ENCODE measurements around the gene KLF17.
"Not testable (repeated sequence)": the region's sequence is repeated elsewhere in the genome, so short reads cannot be mapped to it uniquely, and the experiment has no call there.

The KLF17 gene

DNA sequence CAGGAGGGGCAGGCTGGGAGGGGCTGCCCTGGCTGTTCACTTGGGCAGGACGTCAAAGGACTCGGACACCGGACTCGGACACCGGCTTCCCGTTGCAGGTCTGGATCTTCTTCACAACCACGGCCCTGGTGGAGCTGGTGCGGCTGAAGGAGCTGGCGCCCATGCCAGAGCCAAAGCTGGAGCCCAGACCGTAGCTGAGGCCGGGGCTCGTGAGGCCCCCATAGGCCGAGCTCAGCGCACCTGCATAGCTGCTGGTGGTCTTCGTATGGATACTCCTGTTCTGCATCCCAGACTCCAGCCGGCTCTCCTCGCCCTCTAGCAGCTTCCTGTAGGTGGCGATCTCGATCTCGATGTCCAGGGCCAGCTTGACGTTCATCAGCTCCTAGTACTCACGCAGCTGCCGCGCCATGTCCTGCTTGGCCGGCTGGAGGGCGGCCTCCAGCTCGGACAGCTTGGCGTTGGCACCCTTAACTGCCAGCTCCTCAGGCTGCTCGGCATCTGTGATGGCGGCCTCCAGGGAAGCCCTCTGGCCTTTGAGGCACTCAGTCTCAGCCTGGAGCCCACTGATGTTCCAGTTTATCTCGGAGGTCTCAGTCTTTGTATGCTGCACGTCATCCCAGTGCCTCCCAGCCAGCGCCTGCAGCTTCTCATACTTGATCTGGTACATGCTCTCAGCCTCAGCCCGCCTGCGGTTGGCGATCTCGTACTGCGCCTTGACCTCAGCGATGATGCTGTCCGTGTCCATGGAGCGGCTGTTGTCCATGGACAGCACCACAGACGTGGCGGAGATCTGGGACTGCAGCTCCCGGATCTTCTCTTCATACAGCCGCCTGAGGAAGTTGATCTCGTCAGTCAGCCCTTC lies 15.1 kb upstream of the KLF17 start:
- DNase-seq = no peak
- in situ Hi-C loops (cut with HindIII; ENCODE audit: low pct_ligation_motif_present, low pct_unique_long_range_greater_than_20kb, low sequenced_read_pairs) = no loop called here

DNA sequence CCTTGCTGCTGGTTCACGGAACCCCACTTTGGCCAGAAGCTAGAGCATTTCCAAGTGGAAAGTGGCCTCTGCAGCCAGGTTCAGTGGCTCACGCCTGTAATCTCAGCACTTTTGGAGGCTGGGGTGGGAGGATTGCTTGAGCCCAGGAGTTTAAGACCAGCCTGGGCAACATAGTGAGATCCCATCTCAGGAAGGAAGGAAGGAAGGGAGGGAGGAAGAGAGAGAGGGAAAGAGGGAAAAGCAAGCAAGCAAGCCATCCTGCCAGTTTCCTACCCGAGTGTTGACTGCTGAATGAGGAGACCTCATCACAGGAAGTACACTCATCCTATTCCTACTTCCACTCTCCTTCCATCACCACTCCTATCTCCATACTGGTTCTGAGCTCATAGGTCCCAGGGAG lies 12.8 kb upstream of the KLF17 start:
- in situ Hi-C loops (cut with HindIII; ENCODE audit: low pct_ligation_motif_present, low pct_unique_long_range_greater_than_20kb, low sequenced_read_pairs) = no loop called here
- DNase-seq = no peak

DNA sequence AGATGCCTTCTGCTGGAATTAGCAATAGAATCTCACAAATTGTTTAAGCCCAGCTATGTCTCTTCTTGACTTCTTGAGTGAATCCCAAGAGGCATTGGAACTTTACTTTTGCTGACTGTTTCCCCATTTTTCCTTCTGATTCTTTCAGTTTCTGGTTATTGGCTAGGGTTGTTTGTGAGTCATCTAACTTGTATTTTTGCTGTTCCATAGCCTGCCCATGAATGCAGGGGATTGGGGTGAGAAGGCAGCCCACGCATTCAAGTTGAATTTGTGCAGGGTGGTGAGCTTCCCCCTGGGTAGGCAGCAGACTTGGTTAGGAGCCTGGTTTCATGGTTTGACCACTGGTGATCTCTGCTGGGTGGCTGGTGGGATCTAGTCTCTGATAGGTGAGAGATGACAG lies 10.4 kb upstream of the KLF17 start:
- in situ Hi-C loops (cut with HindIII; ENCODE audit: low pct_ligation_motif_present, low pct_unique_long_range_greater_than_20kb, low sequenced_read_pairs) = no loop called here
- DNase-seq = peak; percentile 45

DNA sequence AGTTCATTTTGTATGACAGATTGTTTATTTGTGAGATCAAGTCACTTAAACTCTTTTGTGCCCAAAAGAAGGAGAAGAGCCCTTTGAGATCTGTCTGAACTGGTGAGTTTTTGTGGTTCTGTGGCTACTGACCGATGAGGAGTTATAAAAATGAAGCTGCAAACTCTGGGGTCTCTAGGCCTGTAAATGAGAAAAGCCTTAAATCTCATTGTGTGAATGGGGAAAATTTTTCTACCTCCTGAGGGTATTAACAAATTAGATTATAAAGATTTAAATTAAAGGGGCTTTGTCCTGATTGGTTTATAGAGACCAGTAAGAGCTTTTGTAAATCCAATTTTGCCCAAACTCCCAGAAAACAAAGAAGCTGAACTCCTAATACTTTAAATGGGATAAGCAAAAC lies 9.7 kb upstream of the KLF17 start:
- in situ Hi-C loops (cut with HindIII; ENCODE audit: low pct_ligation_motif_present, low pct_unique_long_range_greater_than_20kb, low sequenced_read_pairs) = no loop called here
- no peak for DNase-seq

- in situ Hi-C loops (cut with HindIII; ENCODE audit: low pct_ligation_motif_present, low pct_unique_long_range_greater_than_20kb, low sequenced_read_pairs) = no loop called here
Measured at GRCh38 chr1:44110916-44111315, 7.7 kb upstream of the KLF17 start.

GRCh38 chr1:44111861-44112260 lies 6.8 kb upstream of the KLF17 start:
- in situ Hi-C loops (cut with HindIII; ENCODE audit: low pct_ligation_motif_present, low pct_unique_long_range_greater_than_20kb, low sequenced_read_pairs) = no loop called here
- DNase-seq = no peak

More at GRCh38 chr1:44110916-44111315, 7.7 kb upstream of the KLF17 start:
- no peak for DNase-seq

DNA sequence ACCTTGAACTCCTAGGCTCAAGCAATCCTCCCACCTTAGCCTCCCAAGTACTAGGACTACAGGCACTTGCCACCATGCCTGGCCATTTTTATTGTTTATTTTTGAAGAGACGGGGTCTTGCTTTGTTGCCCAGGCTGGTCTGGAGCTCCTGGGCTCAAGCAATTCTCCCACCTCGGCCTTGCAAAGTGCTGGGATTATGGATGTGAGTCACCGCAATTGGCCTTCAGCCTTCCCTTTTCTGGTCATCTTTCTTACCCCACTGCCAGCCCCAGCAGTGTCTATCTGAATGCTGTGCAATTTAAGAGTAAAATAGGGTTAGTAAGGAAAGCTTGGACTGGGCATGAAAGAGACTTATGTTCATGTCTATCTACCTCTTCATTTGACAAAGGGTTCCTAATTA lies 6.1 kb upstream of the KLF17 start:
- DNase-seq = no peak
- in situ Hi-C loops (cut with HindIII; ENCODE audit: low pct_ligation_motif_present, low pct_unique_long_range_greater_than_20kb, low sequenced_read_pairs) = no loop called here

DNA sequence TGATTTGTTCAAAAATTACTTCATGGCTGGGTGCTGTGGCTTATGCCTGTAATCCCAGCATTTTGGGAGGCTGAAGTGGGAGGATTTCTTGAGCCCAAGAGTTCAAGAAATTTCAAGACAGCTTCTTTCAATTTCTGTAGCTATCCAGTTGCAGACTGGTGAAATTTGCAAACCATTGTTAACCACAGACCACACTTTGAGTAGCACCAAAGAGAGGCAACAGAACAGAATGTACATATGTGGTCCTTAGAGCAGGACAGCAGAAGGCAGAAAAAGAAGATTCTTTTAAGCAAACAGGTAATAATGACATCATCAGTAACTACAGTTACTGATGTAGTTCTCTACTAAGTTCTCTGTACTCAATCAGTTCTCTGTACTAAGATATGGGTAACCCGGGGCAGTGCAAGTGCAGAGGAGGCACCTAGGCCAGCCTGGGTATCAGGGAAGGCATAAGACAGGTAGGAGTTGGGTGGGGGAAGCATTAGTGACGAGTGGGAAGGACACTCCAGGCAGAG lies 5.5 kb upstream of the KLF17 start:
- no peak for DNase-seq
- in situ Hi-C loops (cut with HindIII; ENCODE audit: low pct_ligation_motif_present, low pct_unique_long_range_greater_than_20kb, low sequenced_read_pairs) = no loop called here

DNA sequence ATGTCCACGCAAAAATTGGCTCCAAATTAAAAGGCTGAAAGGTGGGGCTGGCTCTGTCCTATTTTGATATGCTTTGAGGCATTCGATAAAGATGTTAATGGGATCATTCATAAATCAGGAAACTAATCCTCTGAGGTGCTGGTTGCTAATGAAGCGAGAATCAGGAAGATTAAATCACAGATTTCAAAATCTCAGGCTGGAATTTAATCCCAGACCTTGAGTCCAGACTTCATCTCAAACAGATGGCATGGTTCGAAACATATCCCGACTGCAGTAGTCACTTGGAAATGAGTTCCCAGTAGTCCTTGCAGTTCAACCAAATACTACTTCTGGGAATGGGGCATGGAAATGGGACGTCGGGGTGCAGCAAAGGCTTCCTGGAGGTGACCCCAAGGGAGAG lies 4.5 kb upstream of the KLF17 start:
- in situ Hi-C loops (cut with HindIII; ENCODE audit: low pct_ligation_motif_present, low pct_unique_long_range_greater_than_20kb, low sequenced_read_pairs) = no loop called here
- no peak for DNase-seq

DNA sequence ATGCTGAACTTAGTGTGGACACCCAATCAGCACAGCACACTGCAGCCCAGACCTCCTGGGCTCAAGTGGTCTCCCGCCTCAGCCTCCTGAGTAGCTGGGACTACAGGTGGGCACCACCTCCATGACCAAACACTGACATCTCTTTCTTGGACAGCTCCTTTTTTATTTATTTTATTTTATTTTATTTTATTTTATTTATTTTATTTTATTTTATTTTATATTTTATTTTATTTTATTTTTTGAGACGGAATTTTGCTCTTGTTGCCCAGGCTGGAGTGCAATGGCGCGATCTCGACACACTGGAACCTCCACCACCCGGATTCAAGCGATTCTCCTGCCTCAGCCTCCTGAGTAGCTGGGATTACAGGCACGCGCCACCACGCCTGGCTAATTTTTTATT lies 1.3 kb upstream of the KLF17 start:
- DNase-seq; in situ Hi-C loops (cut with HindIII; ENCODE audit: low pct_ligation_motif_present, low pct_unique_long_range_greater_than_20kb, low sequenced_read_pairs): not testable (repeated sequence)

DNA sequence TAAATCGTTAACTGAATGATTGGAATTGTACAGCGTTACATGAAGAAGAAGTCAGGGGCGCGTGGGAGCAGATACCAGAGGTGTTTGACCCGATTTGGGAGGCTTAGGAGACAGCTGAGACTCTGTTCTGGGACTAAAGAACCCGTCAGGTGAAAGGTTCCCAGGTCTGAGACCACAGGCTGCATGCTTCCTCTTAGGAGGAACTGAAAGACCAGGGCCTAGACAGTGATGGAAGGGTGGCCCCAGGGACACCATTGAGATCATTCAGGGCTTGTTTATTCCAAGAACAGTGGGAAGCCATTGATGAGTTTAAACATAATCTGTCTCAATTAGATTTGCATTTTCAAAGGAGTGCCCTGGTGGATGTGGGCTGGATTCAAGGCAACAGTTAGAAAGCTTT lies 904 bp downstream of the KLF17 start:
- in situ Hi-C loops (cut with HindIII; ENCODE audit: low pct_ligation_motif_present, low pct_unique_long_range_greater_than_20kb, low sequenced_read_pairs) = no loop called here
- DNase-seq = no peak

DNA sequence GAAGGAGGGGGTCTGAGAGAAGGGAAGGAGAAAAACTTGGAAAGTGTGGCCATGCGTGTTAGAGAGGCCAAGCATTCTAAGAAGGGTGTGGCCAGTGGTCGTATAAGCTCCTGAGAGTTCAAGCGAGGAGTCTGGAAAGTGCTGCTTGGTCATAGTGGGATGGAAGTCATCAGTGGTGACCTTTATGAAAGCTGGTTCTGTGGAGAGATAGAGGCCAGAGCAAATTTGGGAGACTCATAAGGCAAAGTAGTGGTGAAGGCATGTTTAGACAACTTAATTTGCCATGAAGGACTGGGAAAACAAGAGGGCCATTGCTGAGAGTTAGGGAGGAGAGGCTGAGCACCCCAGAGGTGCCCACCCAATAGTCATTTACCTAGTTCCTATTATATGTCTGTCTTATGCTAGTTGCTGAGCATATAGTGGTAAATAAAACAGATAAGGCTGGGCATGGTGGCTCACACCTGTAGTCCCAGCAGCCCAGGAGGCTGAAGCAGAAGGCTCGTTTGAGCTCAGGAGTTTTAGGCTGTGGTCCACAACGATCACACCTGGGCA lies 1.9 kb downstream of the KLF17 start:
- in situ Hi-C loops (cut with HindIII; ENCODE audit: low pct_ligation_motif_present, low pct_unique_long_range_greater_than_20kb, low sequenced_read_pairs) = no loop called here
- DNase-seq = no peak

GRCh38 chr1:44129616-44130500 lies 11.2 kb downstream of the KLF17 start:
- DNase-seq = no peak
- in situ Hi-C loops (cut with HindIII; ENCODE audit: low pct_ligation_motif_present, low pct_unique_long_range_greater_than_20kb, low sequenced_read_pairs) = no loop called here

DNA sequence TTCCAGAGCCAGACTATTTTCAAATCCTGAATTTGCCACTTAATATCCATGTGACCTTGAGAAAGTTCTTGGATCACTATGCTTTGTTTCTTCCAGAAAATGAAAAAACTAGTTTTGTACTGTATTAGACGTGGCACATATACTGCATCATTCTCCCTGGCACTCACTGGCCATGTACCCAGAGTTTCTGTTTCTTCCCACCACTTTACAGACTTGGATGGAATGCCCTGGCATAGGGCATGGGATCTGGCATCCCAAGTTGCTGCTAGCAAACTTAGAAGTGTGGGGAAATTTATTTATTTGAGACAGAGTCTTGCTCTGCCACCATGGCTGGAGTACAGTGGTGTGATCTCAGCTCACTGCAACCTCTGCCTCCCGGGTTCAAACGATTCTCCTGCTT lies 12.8 kb downstream of the KLF17 start:
- in situ Hi-C loops (cut with HindIII; ENCODE audit: low pct_ligation_motif_present, low pct_unique_long_range_greater_than_20kb, low sequenced_read_pairs) = no loop called here
- DNase-seq = no peak

GRCh38 chr1:44134071-44134920 lies 15.7 kb downstream of the KLF17 start:
- DNase-seq = no peak
- in situ Hi-C loops (cut with HindIII; ENCODE audit: low pct_ligation_motif_present, low pct_unique_long_range_greater_than_20kb, low sequenced_read_pairs) = no loop called here

- no peak for DNase-seq
- in situ Hi-C loops (cut with HindIII; ENCODE audit: low pct_ligation_motif_present, low pct_unique_long_range_greater_than_20kb, low sequenced_read_pairs) = no loop called here
Measured at GRCh38 chr1:44135886-44136285, 17.3 kb downstream of the KLF17 start.

GRCh38 chr1:44138239-44138638 lies 19.6 kb downstream of the KLF17 start:
- in situ Hi-C loops (cut with HindIII; ENCODE audit: low pct_ligation_motif_present, low pct_unique_long_range_greater_than_20kb, low sequenced_read_pairs) = no loop called here
- DNase-seq = no peak

GRCh38 chr1:44139565-44139964 lies 20.9 kb downstream of the KLF17 start:
- DNase-seq; in situ Hi-C loops (cut with HindIII; ENCODE audit: low pct_ligation_motif_present, low pct_unique_long_range_greater_than_20kb, low sequenced_read_pairs): not testable (repeated sequence)
